ENCODE data around the gene NCOA5. TPM values are rescaled to one million over a fixed set of nuclear protein-coding genes. Genes with fewer than 3 reads are reported as not detected.

NCOA5 gene
- total and polyA plus RNA-seq, 9 of the 15 experiments (the other 6 are each of a cell fraction or from before 2014, with no cell fraction given), result 3.9 to 22.8 (median 13.8) TPM

GRCh38 chr20:46101957-46102356 is 12.2 kb upstream of the NCOA5 start:
- BruUV-seq (replicated peaks), result no TSS peak
- Histone ChIP-seq H3K9ac (ENCODE audit: insufficient read depth in 1 of 2, low read depth in 2 of 2, low read length in 2 of 2) (no peak overlapping the region), H3K27me3 (ENCODE audit: control insufficient read depth in 2 of 2, insufficient read depth in 2 of 2, low read length in 2 of 2) (peaks cover 40 to 46% of the 10 kb centered on the region in 2 experiments), H3K4me1 (replicated peaks in 1 of 2; ENCODE audit: control insufficient read depth in 2 of 2, insufficient read depth in 2 of 2, low read length in 2 of 2) (peaks cover 0 to 6% of the 10 kb centered on the region in 2 experiments; a peak in 1 of 5 replicates), H3K27ac (ENCODE audit: extremely low read depth, low read depth, low read length) (no peak overlapping the region), H2AFZ (ENCODE audit: low read depth, low read length) (no peak overlapping the region), H4K20me1 (replicated peaks; ENCODE audit: control insufficient read depth, insufficient read depth, low read length) (no peaks in the 10 kb centered on the region), H3K4me2 (ENCODE audit: insufficient read depth, low read length) (no peak overlapping the region), H3K9me1 (ENCODE audit: control insufficient read depth, insufficient read depth, low read length) (no peaks in the 10 kb centered on the region), H3K4me3 (no peak overlapping the region), H3K79me2 (ENCODE audit: control insufficient read depth, insufficient read depth, low read length) (no peaks in the 10 kb centered on the region), H3K9me3 (replicated peaks; ENCODE audit: control insufficient read depth, insufficient read depth, low read depth, low read length) (no peaks in the 10 kb centered on the region; the same call in 1 of the 2 replicates), H3K36me3 (ENCODE audit: control insufficient read depth, insufficient read depth, low read length) (no peaks in the 10 kb centered on the region)
- ChIA-PET POLR2A (interaction anchor here (1.2 kb wide), 1 partner anchor 36 kb away, joined by 3 read pairs; no protein-coding TSS in a partner anchor), CTCF (ENCODE audit: low intra/inter-chr PET ratio) (no interaction called here)
- ATAC-seq (no peak), DNase-seq (ENCODE audit: extremely low read depth in 1 of 4, low spot score in 3 of 4) (no peak), FAIRE-seq (no peak)
- intact Hi-C loops (cut with micrococcal nuclease) (no loop called here), in situ Hi-C loops (cut with MboI) (no loop called here)
- TF ChIP-seq ZNF24 (IDR thresholded peaks at IDR 0.05) (no peak), MAX (CRISPR knock-in tag; IDR thresholded peaks at IDR 0.05) (no peak), ZBTB8A (IDR thresholded peaks at IDR 0.05; ENCODE audit: partially characterized antibody) (no peak), SMAD3 (CRISPR knock-in tag; conservative IDR thresholded peaks at IDR 0.05) (no peak), AFF1 (IDR thresholded peaks at IDR 0.05; ENCODE audit: low read depth in 1 of 2, partially characterized antibody in 2 of 2) (no peak), POLR2B (IDR thresholded peaks at IDR 0.05; ENCODE audit: low read depth, partially characterized antibody) (no peak), ZNF124 (CRISPR knock-in tag; IDR thresholded peaks at IDR 0.05) (no peak), ZNF764 (CRISPR knock-in tag; IDR thresholded peaks at IDR 0.05; ENCODE audit: low read depth) (no peak), ZNF384 (IDR thresholded peaks at IDR 0.05; ENCODE audit: low read depth, low read length) (no peak)
- TF ChIP-seq, protein P1, sequence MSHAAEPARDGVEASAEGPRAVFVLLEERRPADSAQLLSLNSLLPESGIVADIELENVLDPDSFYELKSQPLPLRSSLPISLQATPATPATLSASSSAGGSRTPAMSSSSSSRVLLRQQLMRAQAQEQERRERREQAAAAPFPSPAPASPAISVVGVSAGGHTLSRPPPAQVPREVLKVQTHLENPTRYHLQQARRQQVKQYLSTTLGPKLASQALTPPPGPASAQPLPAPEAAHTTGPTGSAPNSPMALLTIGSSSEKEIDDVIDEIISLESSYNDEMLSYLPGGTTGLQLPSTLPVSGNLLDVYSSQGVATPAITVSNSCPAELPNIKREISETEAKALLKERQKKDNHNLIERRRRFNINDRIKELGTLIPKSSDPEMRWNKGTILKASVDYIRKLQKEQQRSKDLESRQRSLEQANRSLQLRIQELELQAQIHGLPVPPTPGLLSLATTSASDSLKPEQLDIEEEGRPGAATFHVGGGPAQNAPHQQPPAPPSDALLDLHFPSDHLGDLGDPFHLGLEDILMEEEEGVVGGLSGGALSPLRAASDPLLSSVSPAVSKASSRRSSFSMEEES (CRISPR knock-in tag; IDR thresholded peaks at IDR 0.05), result no peak
- TF ChIP-seq, protein P2, sequence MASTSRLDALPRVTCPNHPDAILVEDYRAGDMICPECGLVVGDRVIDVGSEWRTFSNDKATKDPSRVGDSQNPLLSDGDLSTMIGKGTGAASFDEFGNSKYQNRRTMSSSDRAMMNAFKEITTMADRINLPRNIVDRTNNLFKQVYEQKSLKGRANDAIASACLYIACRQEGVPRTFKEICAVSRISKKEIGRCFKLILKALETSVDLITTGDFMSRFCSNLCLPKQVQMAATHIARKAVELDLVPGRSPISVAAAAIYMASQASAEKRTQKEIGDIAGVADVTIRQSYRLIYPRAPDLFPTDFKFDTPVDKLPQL (IDR thresholded peaks at IDR 0.05; ENCODE audit: extremely low read depth, insufficient read length), result no peak
- 2% methylated on average over 3 of the region's 3 CpGs for WGBS (ENCODE audit: insufficient coverage, low coverage, missing lambda C conversion rate)
